Measurements from ENCODE around the gene ZIC1.

ZIC1 gene

DNA sequence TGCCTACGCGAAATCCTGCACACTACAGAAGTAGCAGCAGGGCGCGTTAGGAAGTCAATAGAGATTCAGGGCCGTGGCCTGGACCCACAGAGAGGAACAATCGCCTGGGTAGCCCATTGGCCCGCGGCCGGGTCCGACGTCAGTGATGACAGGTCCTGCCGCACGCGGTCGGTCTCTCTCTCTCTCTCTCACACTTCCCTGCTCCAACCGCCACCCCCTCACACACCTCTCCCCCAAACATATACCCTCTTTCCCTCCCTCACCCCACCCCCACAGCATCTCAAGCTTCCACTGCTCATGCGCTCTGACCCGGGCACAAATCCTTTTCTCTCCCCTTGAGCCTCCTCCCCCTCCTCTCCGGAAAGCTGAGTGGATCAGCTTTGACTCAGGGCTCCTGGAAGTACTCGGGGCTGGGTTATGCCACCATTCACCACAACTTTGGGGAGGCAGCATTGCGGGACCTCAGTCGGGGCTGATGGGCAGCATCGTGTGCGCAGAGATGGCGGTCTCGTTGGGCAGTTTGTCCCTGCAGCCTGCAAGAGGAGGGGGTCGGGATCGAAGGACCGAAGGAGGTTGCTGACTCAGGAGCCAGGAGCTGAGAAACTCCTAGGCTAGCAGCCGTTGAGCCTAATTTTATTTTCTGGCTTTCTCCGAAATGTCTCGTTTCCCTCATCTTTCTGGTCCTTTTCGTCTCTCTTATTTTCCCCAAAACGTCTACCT is 11.8 kb upstream of the ZIC1 start:
- DNase-seq, result no peak

DNA sequence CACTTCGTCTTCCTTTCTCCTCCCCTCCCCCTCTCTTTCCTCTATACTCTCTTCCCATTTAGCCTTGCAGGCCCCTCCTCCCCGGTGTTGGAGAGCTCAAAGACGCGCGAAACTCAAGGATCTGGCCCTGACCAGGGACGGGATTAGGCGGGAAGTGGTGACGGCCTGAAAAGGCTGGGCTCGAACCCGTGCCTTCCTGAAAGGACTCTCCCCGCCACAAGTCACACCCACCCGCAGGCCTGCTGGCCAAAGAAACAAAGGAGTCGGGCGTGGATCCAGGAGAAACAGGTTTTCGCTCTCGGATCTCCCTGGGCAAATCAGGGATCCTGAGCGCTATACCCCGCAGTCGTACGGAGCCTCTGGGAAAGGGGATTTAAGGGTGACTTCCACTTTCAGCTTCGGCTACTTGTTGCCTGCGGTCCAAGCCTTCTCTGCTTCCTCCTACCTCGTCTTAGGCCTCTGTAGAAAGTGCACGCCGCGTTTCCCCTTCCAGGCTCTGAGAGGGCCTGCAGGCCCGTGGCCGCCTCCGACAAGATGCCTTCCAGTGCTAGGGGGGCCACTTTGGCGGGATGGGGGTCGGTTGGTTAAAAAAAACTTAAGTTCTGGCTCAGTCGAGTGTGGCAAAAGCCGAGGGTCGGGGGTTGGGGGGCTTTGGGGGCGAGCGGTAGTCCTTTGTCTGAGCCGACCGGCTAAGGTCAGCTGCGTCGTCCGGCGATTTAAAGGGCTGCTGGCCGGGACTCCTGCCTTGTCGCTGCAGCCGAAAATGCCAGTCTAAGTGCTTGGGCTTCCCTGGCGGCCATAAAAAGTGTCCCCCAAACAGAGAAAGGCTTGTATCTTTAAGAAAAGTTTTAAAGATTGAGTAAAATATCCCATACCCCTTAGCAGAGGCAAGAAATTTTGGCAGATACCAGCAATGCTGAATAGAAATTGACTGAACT is 11.0 kb upstream of the ZIC1 start:
- DNase-seq, result no peak

DNA sequence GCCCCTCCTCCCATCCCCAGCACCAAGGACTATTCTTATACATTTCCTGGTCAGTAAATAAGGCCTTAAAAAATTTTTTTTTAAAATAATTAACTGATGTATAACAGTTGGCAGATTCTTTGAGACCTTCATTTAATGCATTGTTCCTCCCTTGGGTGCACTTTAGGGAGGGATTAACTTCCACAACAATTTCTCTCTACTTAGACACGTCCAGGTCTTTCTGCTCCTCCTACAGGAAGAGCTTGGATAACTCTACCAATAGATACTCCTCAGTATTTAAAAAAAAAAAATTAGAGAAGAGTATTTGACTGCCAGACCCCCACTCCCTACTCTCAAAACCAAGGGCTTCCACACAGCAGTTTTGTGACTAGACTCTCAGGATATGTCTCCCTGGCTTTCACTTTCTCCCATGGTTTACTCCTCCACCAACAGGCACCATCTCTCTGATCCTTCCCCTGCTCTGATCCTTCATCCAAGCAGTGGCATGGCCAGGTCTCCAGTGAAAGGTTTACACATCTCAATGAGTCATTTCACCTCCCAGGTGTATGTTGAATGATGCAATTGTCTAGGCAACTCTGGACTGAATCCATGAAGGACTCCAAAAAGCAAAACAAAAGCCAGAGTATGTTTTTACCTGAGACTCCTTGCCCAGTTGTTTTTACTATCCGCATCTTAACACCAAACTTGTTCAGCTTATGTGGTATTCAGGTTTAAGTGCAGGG is 10.2 kb upstream of the ZIC1 start:
- DNase-seq, result no peak

DNA sequence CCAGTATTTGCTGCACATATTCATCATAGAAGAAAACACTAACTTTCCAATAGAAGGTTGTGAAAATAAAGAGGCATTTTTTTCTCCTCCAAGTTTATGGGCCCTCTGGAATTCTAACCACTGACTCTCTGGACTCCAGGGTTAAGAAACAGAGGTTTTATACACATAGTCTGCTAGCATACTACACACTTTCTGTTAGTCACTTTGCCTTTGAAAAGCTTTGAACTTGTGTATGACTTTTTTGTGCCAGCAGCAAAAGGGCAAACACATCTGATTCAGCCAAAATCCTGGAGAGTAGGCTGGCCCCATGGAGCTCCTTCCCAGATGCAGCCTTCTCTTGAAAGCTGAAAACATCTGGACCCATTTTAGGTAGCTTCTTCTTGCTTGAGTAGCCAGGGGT is 9.1 kb upstream of the ZIC1 start:
- no peak for DNase-seq

DNA sequence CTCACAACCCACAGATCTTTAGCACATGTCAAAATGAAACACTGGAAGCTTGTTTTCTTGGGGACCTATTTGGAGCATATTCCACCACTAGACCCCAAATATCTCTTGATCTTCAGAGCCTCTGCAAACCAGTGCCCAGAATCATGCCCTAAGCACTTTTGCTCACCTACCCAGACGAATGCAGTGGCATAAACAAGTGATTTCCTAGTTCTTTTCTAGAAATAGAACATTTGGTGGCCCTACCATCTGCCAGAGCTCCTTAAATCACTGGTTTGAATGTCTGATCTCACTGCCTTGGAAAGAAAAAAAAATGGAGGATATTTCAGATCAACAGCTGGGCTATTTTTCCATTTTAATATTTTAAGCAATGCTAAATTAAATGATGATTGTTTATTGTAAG is 8.2 kb upstream of the ZIC1 start:
- DNase-seq, result no peak

DNA sequence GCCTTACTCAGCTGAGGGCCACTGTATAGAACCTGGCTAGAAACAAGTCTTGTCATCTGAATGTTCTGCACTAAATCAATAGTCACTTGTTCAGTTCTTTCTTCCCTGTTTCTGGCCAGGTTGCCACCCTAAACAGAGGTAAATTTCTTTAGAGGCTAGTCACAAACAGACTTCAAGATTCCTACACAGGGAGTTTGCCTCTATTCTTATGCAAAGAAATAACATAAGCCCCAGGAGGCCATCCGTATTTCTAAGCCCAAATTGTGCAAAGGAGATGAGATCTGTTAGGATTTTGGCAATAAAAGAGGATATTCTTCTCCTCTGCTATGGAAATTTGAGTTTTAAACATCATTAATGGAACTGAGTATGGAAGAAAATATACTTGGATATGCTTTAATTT is 7.7 kb upstream of the ZIC1 start:
- DNase-seq, result no peak

DNA sequence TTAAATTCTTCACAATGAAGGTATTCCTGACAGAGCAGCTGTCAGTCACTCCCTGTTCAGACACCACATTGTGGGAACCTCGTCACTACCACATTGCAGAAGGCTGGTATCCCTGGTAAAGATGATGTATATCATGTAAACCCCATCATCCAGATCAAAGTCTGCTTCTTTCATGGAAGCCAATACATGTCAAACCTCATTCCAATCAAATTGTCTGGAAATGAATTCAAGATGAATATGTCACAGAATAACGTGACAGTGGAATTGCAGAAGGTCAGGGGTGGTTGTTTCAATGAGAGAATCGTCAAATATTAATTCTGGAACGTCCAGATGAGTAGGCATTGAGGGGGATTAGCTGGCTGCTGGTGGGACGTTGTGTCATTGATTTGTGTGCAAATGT is 7.0 kb upstream of the ZIC1 start:
- DNase-seq, result no peak

DNA sequence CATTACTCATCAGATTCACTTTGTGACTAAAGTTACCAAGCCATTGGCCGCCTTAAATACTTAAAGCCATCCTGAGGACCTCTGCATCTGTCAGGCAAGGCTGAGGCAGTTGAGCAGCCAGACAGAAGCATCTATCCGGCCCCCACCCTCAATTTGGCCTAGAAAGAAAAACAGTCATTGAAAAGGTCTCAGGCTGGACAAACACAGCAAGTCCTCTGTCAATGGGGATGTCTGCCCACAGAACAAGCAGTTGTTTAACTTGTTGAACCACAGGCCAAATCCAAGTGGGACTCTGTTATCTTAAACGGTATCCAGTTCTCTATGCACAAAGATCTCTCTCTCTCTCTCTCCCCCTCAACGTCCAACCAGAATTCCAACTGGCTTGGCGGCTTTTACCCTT is 5.7 kb upstream of the ZIC1 start:
- no peak for DNase-seq

DNA sequence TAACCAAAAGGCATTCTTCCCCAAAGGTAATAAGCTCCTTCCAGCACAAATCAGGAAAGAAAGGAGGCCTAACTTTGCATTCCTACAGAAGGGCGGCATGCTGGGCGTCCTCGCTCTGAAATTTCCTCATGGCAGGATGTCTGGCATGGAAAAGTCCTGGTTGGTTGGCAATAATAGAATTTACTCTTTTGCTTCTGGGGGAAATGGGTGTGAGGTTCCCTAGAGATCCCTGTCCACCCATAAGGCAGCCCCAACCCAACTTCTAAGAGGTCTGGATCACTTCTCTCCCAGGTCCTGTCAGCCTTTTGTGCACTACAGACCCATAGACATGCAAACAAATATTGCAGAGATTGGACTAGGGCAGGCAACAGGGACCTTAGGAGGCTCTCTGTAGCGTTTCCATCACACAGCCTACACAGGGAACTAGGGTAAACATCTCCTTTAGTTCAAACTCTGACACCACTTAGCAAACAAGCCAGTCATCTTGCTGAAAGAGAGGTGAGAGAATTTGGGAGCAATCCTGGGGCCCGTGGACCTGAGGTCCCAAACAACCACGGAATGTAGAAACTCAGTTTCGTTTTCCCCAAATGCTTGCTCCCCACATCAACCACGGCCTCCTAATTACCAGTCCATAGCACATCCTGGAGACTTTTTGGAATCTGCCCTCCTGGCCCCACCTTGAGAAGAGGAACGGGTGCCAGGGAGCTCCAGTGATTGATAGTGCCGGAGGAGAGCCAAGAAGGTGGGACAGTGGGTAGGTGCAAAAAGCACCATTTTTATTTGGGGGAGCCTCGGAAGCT is 5.0 kb upstream of the ZIC1 start:
- DNase-seq, result no peak

DNA sequence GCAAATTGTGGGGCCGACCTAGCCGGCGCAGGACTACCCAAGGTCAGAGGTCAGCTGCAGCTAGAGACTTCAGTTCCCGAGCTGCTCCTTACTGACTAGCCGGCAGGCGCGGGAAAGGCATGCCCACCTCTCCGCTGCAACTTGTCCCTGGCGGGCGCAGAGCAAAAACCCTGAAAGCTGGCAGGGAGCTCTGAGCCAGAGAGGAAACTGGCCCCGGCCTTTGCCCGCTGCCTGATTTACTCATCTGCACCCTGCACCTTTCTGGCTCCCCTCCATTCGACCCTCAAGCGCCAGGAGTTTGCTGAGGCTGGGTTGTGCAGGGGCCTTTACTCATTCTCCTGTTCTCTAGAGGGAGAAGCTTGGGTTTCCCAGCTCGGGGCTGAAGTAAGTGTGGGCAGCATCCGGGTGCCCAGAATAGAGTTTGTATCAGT is 4.3 kb upstream of the ZIC1 start:
- DNase-seq, result no peak

DNA sequence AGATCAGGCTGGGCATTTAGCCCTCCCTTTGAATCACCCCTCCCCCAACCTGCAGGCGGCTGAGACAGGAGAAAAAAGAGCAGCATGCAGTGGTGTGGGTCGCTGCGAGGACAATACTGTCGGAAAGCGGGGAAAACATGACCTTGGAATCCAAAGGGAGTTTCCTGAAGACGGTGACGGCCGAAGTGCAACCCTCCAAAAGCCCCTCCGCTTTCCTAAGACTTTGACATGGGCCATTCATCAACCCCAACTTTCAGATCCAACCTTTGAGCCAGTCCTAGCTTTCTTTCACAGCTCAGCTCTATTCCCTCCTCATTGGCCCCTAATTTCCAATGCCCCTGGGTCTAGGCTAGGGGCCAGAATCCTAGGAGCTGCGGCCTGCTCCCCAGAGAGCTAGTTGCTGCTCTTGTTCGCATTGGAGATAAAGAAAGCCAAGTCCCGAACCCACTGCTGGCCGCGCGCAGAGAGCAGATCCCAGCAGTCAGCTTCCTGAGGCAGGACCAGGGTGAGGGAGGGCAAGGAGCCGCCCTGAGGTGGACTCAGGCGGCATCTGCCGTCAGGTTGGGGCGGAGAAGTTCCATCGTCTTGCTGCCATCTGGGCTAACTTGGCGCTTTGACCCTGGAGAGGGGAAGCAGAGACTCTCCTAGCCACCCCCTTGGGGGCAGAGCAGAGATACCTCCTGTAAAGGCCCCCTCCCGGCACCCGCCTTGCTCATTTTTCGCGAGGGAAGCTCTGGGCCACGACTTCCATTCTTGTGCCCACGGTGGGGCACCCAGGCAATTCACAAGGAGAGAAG is 3.7 kb upstream of the ZIC1 start:
- DNase-seq, result no peak

DNA sequence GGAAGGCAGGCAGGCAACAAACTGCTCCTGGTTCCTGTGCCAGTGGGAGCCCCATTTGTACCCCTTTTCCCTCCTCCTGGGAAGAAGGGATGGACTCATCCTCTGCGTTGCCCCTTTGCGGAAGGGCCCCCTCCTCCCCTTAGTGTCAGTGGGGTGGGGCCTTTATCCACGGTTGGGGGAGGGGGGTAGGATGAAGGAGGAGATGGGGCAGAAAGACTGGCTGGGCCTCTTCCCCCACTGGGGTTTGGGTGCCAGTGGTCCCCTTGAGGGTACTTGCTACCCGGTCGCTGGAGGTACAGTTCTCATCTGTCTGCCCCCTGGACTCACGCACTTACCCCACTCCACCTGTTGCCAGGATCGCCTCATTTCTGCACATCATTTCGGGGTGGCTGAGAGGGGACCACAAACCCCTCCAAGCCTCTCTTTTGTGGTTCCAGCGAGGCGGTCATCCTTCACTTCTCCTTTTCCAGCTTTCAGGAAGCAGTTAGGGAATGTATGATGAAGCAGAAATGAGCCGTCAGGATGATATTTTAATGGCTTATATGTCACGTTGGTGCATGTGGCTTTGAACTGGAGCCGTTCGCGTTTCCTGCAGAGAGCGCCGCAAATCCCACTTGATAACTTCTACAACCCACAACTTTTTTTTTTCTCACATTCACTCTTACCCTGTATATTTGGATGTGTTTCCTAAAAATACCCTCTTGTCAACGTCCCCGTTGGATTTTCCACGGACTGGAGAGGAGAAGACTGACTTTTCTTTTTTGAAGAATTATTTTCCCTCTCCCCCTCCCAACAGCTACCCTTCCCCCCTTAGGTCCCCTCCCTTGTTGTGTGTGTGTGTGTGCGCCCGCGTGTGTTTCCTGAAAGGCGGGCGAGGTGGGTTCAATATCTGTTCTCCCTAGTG is 2.9 kb upstream of the ZIC1 start, which contains the start of gene ZIC4:
ZIC4 (minus strand) TSS at position 516 of the 904 bp plus-strand sequence. CDS start 3,746 bp downstream, outside the sequence.
- no peak for DNase-seq

DNA sequence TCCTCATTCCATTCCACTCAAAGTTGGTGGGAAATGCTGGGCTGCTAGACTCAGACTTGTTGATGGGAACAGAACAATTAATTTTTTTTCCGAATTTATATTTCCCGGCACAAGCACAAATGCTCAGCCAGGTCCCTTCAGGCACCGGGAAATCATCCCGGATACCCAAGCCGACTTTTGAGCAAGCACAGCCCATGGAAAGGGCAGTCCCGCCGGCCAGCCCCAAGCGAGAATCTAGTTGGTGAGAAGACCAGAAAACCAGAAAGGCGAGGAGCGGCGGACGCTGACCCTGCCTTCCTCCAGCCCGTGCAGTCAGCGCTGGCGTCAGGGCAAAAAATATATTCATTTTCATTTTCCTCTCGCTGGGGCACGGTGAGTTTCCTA is 2.1 kb upstream of the ZIC1 start:
- no peak for DNase-seq

DNA sequence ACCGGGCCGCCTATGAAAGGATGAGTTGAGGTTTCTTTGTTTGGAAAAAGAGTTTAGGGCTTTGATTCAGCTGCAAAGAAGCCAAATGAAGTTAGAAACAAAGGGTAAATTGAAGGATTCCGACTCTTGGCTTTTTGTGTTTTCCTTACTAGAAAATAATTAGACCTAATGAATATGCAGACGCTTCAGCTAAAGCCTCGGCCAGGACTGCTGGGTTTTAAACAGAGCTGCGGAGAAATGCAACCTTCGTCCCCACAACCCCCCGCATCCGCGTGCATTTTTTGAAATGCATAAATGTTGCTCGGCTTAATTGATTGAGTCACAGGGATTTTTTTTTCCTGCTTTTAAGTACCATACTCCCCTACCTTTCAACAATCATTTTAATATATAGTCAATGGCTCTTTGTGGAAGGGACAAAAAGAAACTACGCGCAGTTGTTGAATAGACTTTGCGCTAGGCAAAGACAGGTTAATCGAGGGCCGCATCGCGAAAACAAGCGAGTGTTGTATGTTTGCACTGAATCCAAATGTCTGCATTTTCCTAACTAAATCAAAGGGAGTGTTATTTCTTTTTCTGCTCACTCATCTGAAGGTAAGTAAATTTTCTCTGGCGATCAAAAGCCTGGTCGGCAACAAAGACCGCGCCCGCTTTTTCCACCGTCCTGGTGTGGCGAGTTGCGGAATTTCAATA is 1.5 kb upstream of the ZIC1 start:
- no peak for DNase-seq

DNA sequence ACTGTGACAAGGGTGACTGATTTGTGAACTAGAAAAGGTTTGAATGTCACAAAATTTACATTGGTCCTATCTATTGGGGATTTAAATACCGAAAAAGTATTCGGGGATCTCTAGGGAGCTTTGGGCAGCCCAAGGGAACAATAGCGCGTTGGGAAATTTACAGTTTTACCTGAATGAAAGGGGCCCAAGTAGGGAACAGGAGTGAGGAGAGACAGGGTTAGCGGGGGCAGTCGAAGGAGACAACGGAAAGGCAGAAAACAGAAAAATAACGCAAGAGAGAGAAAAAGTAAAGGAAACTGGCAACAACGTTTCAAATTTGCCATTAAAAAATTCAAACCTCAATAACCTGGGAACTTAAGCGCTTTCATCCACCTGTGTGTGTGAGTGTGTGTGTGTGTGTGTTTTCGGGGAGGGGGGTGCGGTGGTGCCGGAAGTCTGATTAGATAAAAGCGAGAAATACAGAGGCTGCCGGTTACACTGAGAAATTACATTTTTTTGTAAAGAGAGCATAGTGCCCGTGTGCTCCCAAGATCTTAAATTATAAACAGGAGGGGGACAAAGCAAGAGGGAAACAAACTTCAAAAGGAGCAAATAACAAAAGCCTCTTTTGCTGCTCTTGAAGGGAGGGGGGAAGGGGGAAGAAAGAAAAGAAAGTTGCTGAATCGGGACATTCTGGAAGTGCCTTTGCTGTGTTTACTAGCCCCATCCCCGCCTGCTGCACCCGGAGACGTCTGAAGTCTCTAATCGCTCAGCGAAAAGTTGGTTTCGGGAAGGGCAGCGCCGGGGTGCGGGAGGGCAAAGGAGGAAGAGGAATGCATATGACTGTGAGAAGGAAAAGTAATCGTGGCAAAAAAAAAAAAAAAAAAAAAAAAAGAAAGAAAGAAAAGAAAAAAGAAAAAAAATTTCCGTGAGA is 721 bp upstream of the ZIC1 start:
- no peak for DNase-seq

DNA sequence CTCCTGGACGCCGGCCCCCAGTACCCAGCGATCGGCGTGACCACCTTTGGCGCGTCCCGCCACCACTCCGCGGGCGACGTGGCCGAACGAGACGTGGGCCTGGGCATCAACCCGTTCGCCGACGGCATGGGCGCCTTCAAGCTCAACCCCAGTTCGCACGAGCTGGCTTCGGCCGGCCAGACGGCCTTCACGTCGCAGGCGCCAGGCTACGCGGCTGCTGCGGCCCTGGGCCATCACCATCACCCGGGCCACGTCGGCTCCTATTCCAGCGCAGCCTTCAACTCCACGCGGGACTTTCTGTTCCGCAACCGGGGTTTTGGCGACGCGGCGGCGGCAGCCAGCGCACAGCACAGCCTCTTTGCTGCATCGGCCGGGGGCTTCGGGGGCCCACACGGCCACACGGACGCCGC is 956 bp downstream of the ZIC1 start:
- DNase-seq, result no peak

DNA sequence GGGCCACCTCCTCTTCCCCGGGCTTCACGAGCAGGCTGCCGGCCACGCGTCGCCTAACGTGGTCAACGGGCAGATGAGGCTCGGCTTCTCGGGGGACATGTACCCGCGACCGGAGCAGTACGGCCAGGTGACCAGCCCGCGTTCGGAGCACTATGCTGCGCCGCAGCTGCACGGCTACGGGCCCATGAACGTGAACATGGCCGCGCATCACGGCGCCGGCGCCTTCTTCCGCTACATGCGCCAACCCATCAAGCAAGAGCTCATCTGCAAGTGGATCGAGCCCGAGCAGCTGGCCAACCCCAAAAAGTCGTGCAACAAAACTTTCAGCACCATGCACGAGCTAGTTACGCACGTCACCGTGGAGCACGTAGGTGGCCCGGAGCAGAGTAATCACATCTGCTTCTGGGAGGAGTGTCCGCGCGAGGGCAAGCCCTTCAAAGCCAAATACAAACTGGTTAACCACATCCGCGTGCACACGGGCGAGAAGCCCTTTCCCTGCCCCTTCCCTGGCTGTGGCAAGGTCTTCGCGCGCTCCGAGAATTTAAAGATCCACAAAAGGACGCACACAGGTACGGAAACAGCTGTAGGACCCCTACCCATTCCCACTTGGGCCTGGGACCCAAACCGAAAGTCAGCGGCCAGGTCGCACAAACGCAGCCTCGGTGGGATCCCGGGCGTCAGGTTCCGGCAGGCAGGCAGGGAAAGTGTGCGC is 1.5 kb downstream of the ZIC1 start:
- no peak for DNase-seq

DNA sequence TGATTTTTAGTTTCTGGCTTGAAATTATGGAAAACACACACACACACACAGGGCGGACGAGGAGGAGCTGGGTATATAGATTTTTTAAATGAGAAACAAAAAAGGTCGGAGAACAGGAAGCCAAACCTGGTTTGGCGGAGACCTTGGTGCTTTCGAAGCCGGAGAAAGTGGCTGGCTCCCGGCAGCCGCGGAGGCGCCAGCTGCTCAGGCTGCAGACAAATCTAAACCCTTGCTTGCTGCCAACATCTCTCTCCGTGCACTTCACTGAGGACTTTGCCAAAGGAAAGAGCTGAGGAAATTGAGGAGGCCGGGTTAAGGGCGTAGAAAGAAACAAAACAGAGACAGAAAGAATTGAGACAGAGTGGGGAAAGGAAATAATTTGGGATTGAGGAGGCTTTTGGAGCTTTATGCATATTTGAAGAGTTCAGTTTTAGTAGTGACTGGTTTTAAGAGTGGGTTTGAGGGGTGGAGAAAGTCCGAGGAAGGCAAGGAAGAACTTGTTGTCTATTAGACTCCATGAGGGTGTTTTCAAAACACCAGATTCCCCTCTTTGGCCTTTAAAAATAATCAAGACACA is 2.2 kb downstream of the ZIC1 start:
- no peak for DNase-seq

Measured in activated CD4-positive, alpha-beta T cell treated with anti-CD3 and anti-CD28 coated beads, Interleukin-2, amount 50 U/mL, for 4 hours (primary cell).